HUES6 (cell line): ENCODE data around the gene SMARCA4.
"Not testable (repeated sequence)": the region's sequence is repeated elsewhere in the genome, so short reads cannot be mapped to it uniquely, and the experiment has no call there.

Experiments used
- H3K27ac ChIP-seq: 2 replicates; pipeline ENCODE4 v1.7.0; 2013; ENCODE audit warnings: low read depth, mild to moderate bottlenecking, low read length, inconsistent platforms
- H3K27me3 ChIP-seq: 2 replicates; pipeline ENCODE4 v1.6.1; 2013; ENCODE audit warnings: low read length; ENCODE audit not compliant: control insufficient read depth, insufficient read depth
- H3K36me3 ChIP-seq: 2 replicates; pipeline ENCODE4 v1.6.1; 2013; ENCODE audit warnings: low read length; ENCODE audit not compliant: control insufficient read depth, insufficient read depth
- H3K4me1 ChIP-seq: 2 replicates; pipeline ENCODE4 v1.6.1; 2013; ENCODE audit warnings: low read length; ENCODE audit not compliant: control insufficient read depth, insufficient read depth
- H3K4me3 ChIP-seq: 2 replicates; pipeline ENCODE4 v1.5.1; 2013; ENCODE audit warnings: low read depth, low read length
- H3K9ac ChIP-seq: one replicate; pipeline ENCODE4 v1.6.1; 2013; ENCODE audit warnings: mild to moderate bottlenecking, low read length
- H3K9me3 ChIP-seq: 2 replicates; pipeline ENCODE4 v1.6.1; 2013; ENCODE audit warnings: low read depth, low read length; ENCODE audit not compliant: control insufficient read depth, insufficient read depth

The SMARCA4 gene

GRCh38 chr19:11070123-11070522, 109.3 kb downstream of the SMARCA4 start:
- no peak overlapping the region for H3K4me3 ChIP-seq
- peaks cover 16% of the 10 kb centered on the region; the same call in 1 of the 2 replicates for H3K36me3 ChIP-seq
- H3K9ac ChIP-seq = no peak overlapping the region
- no peaks in the 10 kb centered on the region for H3K27me3 ChIP-seq
- peaks cover 6% of the 10 kb centered on the region; the same call in 1 of the 2 replicates for H3K9me3 ChIP-seq
- no peaks in the 10 kb centered on the region for H3K4me1 ChIP-seq
- H3K27ac ChIP-seq = no peak overlapping the region

- Histone ChIP-seq H3K27ac (no peak overlapping the region), H3K36me3 (no peaks in the 10 kb centered on the region), H3K9me3 (no peaks in the 10 kb centered on the region), H3K27me3 (no peaks in the 10 kb centered on the region), H3K9ac (no peak overlapping the region), H3K4me3 (no peak overlapping the region), H3K4me1 (no peaks in the 10 kb centered on the region)
Measured at GRCh38 chr19:11073568-11073967, 112.7 kb downstream of the SMARCA4 start.

DNA sequence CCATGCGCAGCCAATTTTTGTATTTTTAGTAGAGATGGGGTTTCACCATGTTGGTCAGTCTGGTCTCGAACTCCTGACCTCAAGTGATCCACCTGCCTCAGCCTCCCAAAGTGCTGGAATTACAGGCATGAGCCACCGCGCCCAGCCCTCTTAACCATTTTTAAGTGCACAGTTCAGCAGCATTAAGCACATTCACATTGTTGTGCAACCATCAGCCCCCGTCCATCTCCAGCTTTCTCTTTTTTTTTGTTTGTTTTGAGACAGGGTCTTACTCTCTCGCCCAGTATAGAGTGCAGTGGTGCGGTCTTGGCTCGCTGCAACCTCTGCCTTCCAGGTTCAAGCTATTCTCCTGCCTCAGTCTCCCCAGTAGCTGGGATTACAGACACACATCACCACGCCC, 116.0 kb downstream of the SMARCA4 start:
- H3K4me1 ChIP-seq, H3K9ac ChIP-seq, H3K27me3 ChIP-seq, H3K27ac ChIP-seq, H3K36me3 ChIP-seq, H3K9me3 ChIP-seq, H3K4me3 ChIP-seq: not testable (repeated sequence)

- Histone ChIP-seq H3K9ac (no peak overlapping the region), H3K9me3 (no peaks in the 10 kb centered on the region), H3K27me3 (no peaks in the 10 kb centered on the region), H3K27ac (no peak overlapping the region), H3K36me3 (no peaks in the 10 kb centered on the region), H3K4me1 (no peaks in the 10 kb centered on the region), H3K4me3 (no peak overlapping the region)
Measured at GRCh38 chr19:11078893-11079292, 118.1 kb downstream of the SMARCA4 start.

GRCh38 chr19:11079999-11080398, 119.2 kb downstream of the SMARCA4 start:
- no peak overlapping the region for H3K9ac ChIP-seq
- no peaks in the 10 kb centered on the region for H3K36me3 ChIP-seq
- no peaks in the 10 kb centered on the region for H3K27me3 ChIP-seq
- no peak overlapping the region for H3K27ac ChIP-seq
- no peak overlapping the region for H3K4me3 ChIP-seq
- no peaks in the 10 kb centered on the region for H3K9me3 ChIP-seq
- no peaks in the 10 kb centered on the region for H3K4me1 ChIP-seq

GRCh38 chr19:11087870-11088505, 127.2 kb downstream of the SMARCA4 start:
- H3K27me3 ChIP-seq = no peaks in the 10 kb centered on the region
- peak overlapping the region; percentile 99 for H3K27ac ChIP-seq
- peaks cover 21% of the 10 kb centered on the region for H3K36me3 ChIP-seq
- peaks cover 22% of the 10 kb centered on the region for H3K4me1 ChIP-seq
- H3K9me3 ChIP-seq = no peaks in the 10 kb centered on the region
- H3K9ac ChIP-seq = peak overlapping the region; percentile 99
- no peak overlapping the region for H3K4me3 ChIP-seq

DNA sequence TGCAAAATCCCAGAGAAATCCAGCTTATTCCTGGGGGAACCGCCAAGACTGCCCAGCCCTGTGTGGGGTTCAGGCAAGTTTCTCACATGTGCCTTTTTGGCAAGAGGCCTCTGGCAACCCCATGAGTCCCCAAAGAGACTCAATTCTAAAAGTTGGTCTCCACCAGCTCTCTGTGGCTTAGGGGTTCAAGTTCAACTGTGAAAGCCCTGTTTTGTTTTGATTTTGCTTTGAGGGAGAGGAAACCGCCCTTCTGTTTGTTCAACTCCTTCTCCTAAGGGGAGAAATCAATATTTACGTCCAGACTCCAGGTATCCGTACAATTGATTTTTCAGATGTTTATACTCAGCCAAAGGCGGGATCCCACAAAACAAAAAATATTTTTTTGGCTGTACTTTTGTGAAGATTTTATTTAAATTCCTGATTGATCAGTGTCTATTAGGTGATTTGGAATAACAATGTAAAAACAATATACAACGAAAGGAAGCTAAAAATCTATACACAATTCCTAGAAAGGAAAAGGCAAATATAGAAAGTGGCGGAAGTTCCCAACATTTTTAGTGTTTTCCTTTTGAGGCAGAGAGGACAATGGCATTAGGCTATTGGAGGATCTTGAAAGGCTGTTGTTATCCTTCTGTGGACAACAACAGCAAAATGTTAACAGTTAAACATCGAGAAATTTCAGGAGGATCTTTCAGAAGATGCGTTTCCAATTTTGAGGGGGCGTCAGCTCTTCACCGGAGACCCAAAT, 127.8 kb downstream of the SMARCA4 start:
- Histone ChIP-seq H3K9me3 (no peaks in the 10 kb centered on the region), H3K4me1 (peaks cover 22% of the 10 kb centered on the region), H3K36me3 (peaks cover 27% of the 10 kb centered on the region), H3K4me3 (peak overlapping the region; percentile 97), H3K9ac (peak overlapping the region; percentile 99), H3K27me3 (no peaks in the 10 kb centered on the region), H3K27ac (peak overlapping the region; percentile 99)

DNA sequence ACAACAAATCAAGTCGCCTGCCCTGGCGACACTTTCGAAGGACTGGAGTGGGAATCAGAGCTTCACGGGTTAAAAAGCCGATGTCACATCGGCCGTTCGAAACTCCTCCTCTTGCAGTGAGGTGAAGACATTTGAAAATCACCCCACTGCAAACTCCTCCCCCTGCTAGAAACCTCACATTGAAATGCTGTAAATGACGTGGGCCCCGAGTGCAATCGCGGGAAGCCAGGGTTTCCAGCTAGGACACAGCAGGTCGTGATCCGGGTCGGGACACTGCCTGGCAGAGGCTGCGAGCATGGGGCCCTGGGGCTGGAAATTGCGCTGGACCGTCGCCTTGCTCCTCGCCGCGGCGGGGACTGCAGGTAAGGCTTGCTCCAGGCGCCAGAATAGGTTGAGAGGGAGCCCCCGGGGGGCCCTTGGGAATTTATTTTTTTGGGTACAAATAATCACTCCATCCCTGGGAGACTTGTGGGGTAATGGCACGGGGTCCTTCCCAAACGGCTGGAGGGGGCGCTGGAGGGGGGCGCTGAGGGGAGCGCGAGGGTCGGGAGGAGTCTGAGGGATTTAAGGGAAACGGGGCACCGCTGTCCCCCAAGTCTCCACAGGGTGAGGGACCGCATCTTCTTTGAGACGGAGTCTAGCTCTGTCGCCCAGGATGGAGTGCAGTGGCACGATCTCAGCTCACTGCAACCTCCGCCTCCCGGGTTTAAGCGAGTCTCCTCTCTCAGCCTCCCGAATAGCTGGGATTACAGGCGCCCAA, 128.6 kb downstream of the SMARCA4 start, which contains the start of gene LDLR:
LDLR (plus strand) TSS at position 210 of the 760 bp plus-strand sequence; CDS start at position 296, 86 bp downstream.
- H3K9me3 ChIP-seq = no peaks in the 10 kb centered on the region
- H3K4me1 ChIP-seq = peaks cover 25% of the 10 kb centered on the region

DNA sequence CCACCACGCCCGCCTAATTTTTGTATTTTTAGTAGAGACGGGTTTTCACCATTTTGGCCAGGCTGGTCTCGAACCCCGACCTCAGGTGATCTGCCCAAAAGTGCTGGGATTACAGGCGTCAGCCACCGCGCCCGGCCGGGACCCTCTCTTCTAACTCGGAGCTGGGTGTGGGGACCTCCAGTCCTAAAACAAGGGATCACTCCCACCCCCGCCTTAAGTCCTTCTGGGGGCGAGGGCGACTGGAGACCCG, 129.1 kb downstream of the SMARCA4 start:
- Histone ChIP-seq H3K9ac (peak overlapping the region; percentile 99), H3K4me1 (peaks cover 29% of the 10 kb centered on the region), H3K36me3 (peaks cover 39% of the 10 kb centered on the region), H3K4me3 (peak overlapping the region; percentile 97), H3K27ac (peak overlapping the region; percentile 99)
- not testable (repeated sequence) for H3K9me3 ChIP-seq, H3K27me3 ChIP-seq

More for the DNA sequence above, 128.6 kb downstream of the SMARCA4 start, which contains the start of gene LDLR:
- Histone ChIP-seq H3K27ac (peak within 1 kb of the TSS; percentile 99), H3K36me3 (peaks cover 34% of the 10 kb centered on the region), H3K27me3 (no peaks in the 10 kb centered on the region), H3K4me3 (peak within 1 kb of the TSS; percentile 97), H3K9ac (peak within 1 kb of the TSS; percentile 99)

DNA sequence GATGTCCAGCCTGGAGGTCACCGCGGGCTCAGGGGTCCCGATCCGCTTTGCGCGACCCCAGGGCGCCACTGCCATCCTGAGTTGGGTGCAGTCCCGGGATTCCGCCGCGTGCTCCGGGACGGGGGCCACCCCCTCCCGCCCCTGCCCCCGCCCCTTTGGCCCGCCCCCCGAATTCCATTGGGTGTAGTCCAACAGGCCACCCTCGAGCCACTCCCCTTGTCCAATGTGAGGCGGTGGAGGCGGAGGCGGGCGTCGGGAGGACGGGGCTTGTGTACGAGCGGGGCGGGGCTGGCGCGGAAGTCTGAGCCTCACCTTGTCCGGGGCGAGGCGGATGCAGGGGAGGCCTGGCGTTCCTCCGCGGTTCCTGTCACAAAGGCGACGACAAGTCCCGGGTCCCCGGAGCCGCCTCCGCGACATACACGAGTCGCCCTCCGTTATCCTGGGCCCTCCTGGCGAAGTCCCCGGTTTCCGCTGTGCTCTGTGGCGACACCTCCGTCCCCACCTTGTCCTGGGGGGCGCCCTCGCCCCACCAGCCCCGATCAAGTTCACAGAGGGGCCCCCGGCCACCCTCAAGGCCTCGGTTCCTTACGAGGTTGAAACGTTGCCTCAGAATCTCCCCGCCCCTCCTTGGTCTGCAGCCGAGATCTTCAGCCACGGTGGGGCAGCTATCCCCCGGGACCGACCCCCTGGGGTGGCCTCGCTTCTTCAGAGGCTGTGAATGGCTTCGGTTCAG, 129.6 kb downstream of the SMARCA4 start:
- Histone ChIP-seq H3K4me3 (peak overlapping the region; percentile 97), H3K27me3 (no peaks in the 10 kb centered on the region), H3K4me1 (peaks cover 27% of the 10 kb centered on the region), H3K9me3 (no peaks in the 10 kb centered on the region), H3K27ac (peak overlapping the region; percentile 99), H3K36me3 (peaks cover 43% of the 10 kb centered on the region), H3K9ac (peak overlapping the region; percentile 99)
